H1 (cell line): Measurements from ENCODE around the gene ATG7. TPM values are rescaled to one million over a fixed set of nuclear protein-coding genes. Genes with fewer than 3 reads are reported as not detected.

Experiments
- CTCF ChIA-PET: fragments of 300-600 bp; sonication (Branson Sonifier 250); formaldehyde crosslinking; loops from one replicate; lab custom pipeline; 2021; ENCODE audit not compliant: partially characterized antibody; lab: Charles Lee
- POLR2A ChIA-PET: fragments of 300-600 bp; sonication (Branson Sonifier 250); formaldehyde crosslinking; loops from one replicate; lab custom pipeline; 2021; ENCODE audit warnings: inconsistent platforms; ENCODE audit not compliant: partially characterized antibody; lab: Charles Lee
- DNase-seq, 2 experiments: peaks; one replicate each; pipeline versions ENCODE4 v3.0.0 to v3.0.0-alpha.2; 2010 to 2022; ENCODE audit warnings: low spot score in 2 of 2, low read depth in 1 of 2, mixed read lengths in 1 of 2
- FAIRE-seq: peaks from 2 replicates; lab custom pipeline; 2011; peaks lifted over from hg19 to GRCh38; lab: Jason Lieb, UNC
- H2AFZ ChIP-seq: 2 replicates; pipeline ENCODE4 v1.8.1; 2012; ENCODE audit warnings: low read length, inconsistent platforms
- H2AK5ac ChIP-seq: 2 replicates; pipeline ENCODE4 v1.6.1; 2013; ENCODE audit warnings: low read depth, low read length
- H2BK120ac ChIP-seq: replicated peaks from 2 replicates; pipeline ENCODE3; 2013; ENCODE audit warnings: low read depth, low read length, inconsistent platforms
- H2BK12ac ChIP-seq: 2 replicates; pipeline ENCODE4 v1.6.1; 2013; ENCODE audit warnings: low read depth, low read length
- H2BK15ac ChIP-seq: 2 replicates; pipeline ENCODE4 v1.6.1; 2013; ENCODE audit warnings: low read length
- H2BK20ac ChIP-seq: 2 replicates; pipeline ENCODE4 v1.6.1; 2013; ENCODE audit warnings: low read length
- H2BK5ac ChIP-seq: 2 replicates; pipeline ENCODE4 v1.6.1; 2013; ENCODE audit warnings: low read depth, low read length
- H3K14ac ChIP-seq: 2 replicates; pipeline ENCODE4 v1.6.1; 2013; ENCODE audit warnings: inconsistent platforms; ENCODE audit not compliant: insufficient read length
- H3K18ac ChIP-seq: 2 replicates; pipeline ENCODE4 v1.6.1; 2013; ENCODE audit warnings: low read length; ENCODE audit errors: extremely low read depth
- H3K23ac ChIP-seq: 2 replicates; pipeline ENCODE4 v1.6.1; 2013; ENCODE audit warnings: inconsistent platforms; ENCODE audit not compliant: insufficient read length
- H3K23me2 ChIP-seq: 2 replicates; pipeline ENCODE4 v1.6.1; 2013; ENCODE audit warnings: low read depth, low read length
- H3K27ac ChIP-seq: 2 replicates; pipeline ENCODE4 v1.6.1; 2011; ENCODE audit warnings: low read depth, low read length, inconsistent platforms
- H3K27me3 ChIP-seq, 4 experiments: replicated peaks in 1 of 4; 1 replicate in 1 of 4; 2 replicates in 3 of 4; pipeline versions ENCODE4 v1.6.1 to v1.8.1; 2011 to 2013; ENCODE audit warnings: low read length in 3 of 4, mild to moderate bottlenecking in 3 of 4, inconsistent platforms in 2 of 4, mixed read lengths in 2 of 4, moderate library complexity in 1 of 4; ENCODE audit not compliant: control insufficient read depth in 3 of 4, insufficient read depth in 3 of 4; ENCODE audit errors: extremely low read depth in 1 of 4
- H3K36me3 ChIP-seq, 4 experiments: 2 replicates each; pipeline versions ENCODE4 v1.6.1 to v1.8.1; 2011 to 2013; ENCODE audit warnings: mild to moderate bottlenecking in 4 of 4, low read length in 3 of 4, moderate library complexity in 2 of 4, control low read depth in 1 of 4, inconsistent platforms in 1 of 4; ENCODE audit not compliant: insufficient read depth in 4 of 4, control insufficient read depth in 2 of 4
- H3K4ac ChIP-seq: replicated peaks from 2 replicates; pipeline ENCODE3; 2013; ENCODE audit warnings: low read length, low read depth, mixed read lengths, inconsistent platforms; ENCODE audit not compliant: insufficient read length
- H3K4me1 ChIP-seq, 4 experiments: replicated peaks in 1 of 4; 1 replicate in 1 of 4; 2 replicates in 3 of 4; pipeline versions ENCODE4 v1.6.1 to v1.8.1; 2011 to 2013; ENCODE audit warnings: low read length in 3 of 4, inconsistent platforms in 2 of 4, mixed read lengths in 1 of 4; ENCODE audit not compliant: insufficient read depth in 4 of 4, control insufficient read depth in 3 of 4
- H3K4me2 ChIP-seq, 2 experiments: 2 replicates each; pipeline versions ENCODE4 v1.6.1 to v1.8.1; 2011 to 2013; ENCODE audit warnings: low read depth in 2 of 2, low read length in 2 of 2, control low read depth in 1 of 2, inconsistent platforms in 1 of 2, mild to moderate bottlenecking in 1 of 2; ENCODE audit not compliant: insufficient read depth in 1 of 2
- H3K4me3 ChIP-seq, 4 experiments: fragments of 200-600, 300-600 bp in 1 of 4; sonication (generic), shearing (Covaris generic), sonication (Bioruptor Twin) in 1 of 4; 2 replicates each; pipeline versions ENCODE4 v1.5.1 to v1.8.1; 2011 to 2016; ENCODE audit warnings: low read length in 4 of 4, low read depth in 3 of 4, control low read depth in 2 of 4, inconsistent platforms in 2 of 4, mild to moderate bottlenecking in 2 of 4, mixed read lengths in 1 of 4, moderate library complexity in 1 of 4; ENCODE audit not compliant: insufficient read depth in 2 of 4; ENCODE audit errors: extremely low read depth in 1 of 4
- H3K56ac ChIP-seq: replicated peaks from 2 replicates; pipeline ENCODE3; 2013; ENCODE audit warnings: low read depth, mild to moderate bottlenecking, mixed read lengths, low read length, inconsistent platforms; ENCODE audit not compliant: insufficient read length
- H3K79me1 ChIP-seq: 2 replicates; pipeline ENCODE4 v1.6.1; 2013; ENCODE audit warnings: low read depth, low read length, control low read depth
- H3K79me2 ChIP-seq, 2 experiments: 2 replicates each; pipeline versions ENCODE4 v1.6.1 to v1.8.1; 2012 to 2013; ENCODE audit warnings: low read length in 2 of 2, mild to moderate bottlenecking in 2 of 2, inconsistent platforms in 1 of 2; ENCODE audit not compliant: insufficient read depth in 2 of 2, control insufficient read depth in 1 of 2
- H3K9ac ChIP-seq, 4 experiments: replicated peaks in 1 of 4; 1 replicate in 1 of 4; 2 replicates in 3 of 4; pipeline versions ENCODE4 v1.6.1 to v1.8.1; 2011 to 2013; ENCODE audit warnings: low read depth in 3 of 4, low read length in 3 of 4, control low read depth in 2 of 4, mild to moderate bottlenecking in 2 of 4, moderate library complexity in 2 of 4, inconsistent platforms in 1 of 4; ENCODE audit errors: extremely low read depth in 1 of 4
- H3K9me3 ChIP-seq, 2 experiments: 2 replicates each; pipeline versions ENCODE4 v1.6.1 to v1.8.1; 2012 to 2013; ENCODE audit warnings: mild to moderate bottlenecking in 2 of 2, moderate library complexity in 2 of 2, control low read depth in 1 of 2, inconsistent platforms in 1 of 2, low read depth in 1 of 2, low read length in 1 of 2, mixed read lengths in 1 of 2; ENCODE audit not compliant: insufficient read depth in 2 of 2
- H4K20me1 ChIP-seq, 2 experiments: replicated peaks in 1 of 2; 2 replicates each; pipeline versions ENCODE3 to v1.8.1; 2011 to 2013; ENCODE audit warnings: inconsistent platforms in 2 of 2, low read length in 2 of 2, mild to moderate bottlenecking in 1 of 2; ENCODE audit not compliant: insufficient read depth in 2 of 2, control insufficient read depth in 1 of 2
- H4K5ac ChIP-seq: 2 replicates; pipeline ENCODE4 v1.6.1; 2013; ENCODE audit warnings: low read length, low read depth, mixed read lengths, inconsistent platforms; ENCODE audit not compliant: insufficient read length
- H4K8ac ChIP-seq: 2 replicates; pipeline ENCODE4 v1.8.0; 2013; ENCODE audit warnings: mild to moderate bottlenecking, moderate library complexity, low read length, inconsistent platforms; ENCODE audit not compliant: insufficient read depth; ENCODE audit errors: extremely low read depth
- H4K91ac ChIP-seq: replicated peaks from 2 replicates; pipeline ENCODE3; 2013; ENCODE audit warnings: low read length, mixed read lengths, inconsistent platforms; ENCODE audit not compliant: insufficient read length
- BRCA1 ChIP-seq: IDR thresholded peaks from 2 replicates; pipeline ENCODE4 v1.6.1; 2012; ENCODE audit warnings: low read depth, low read length, improper control_type of control experiment
- CBX8 ChIP-seq: fragments of 300-800, 300-1000 bp; sonication (generic); IDR thresholded peaks from 2 replicates; pipeline ENCODE4 v1.7.1; 2016; ENCODE audit warnings: low read depth, low read length, borderline replicate concordance
- CTBP2 ChIP-seq: IDR thresholded peaks from 2 replicates; pipeline ENCODE4 v1.7.0; 2011; ENCODE audit warnings: borderline replicate concordance, mild to moderate bottlenecking, moderate library complexity, mixed read lengths, low read length; ENCODE audit not compliant: insufficient read depth, insufficient read length
- EGR1 ChIP-seq: IDR thresholded peaks from 2 replicates; pipeline ENCODE4 v1.6.1; 2011; ENCODE audit warnings: low read depth, low read length, borderline replicate concordance
- EZH2 ChIP-seq: fragments of 200-600 bp; sonication (generic); IDR thresholded peaks from 2 replicates; pipeline ENCODE4 v1.7.1; 2012; ENCODE audit warnings: low read depth, mild to moderate bottlenecking, moderate library complexity, low read length, inconsistent platforms; ENCODE audit not compliant: severe bottlenecking
- NANOG ChIP-seq: IDR thresholded peaks from 2 replicates; pipeline ENCODE4 v1.6.1; 2011; ENCODE audit warnings: low read length, low read depth, mild to moderate bottlenecking, inconsistent platforms; ENCODE audit not compliant: insufficient read depth, poor library complexity, severe bottlenecking
- POLR2A ChIP-seq, 2 experiments: IDR thresholded peaks; 1 replicate in 1 of 2; 2 replicates in 1 of 2; pipeline ENCODE4 v1.6.1; 2011; ENCODE audit warnings: low read depth in 2 of 2, low read length in 2 of 2, mild to moderate bottlenecking in 2 of 2; ENCODE audit errors: control extremely low read depth in 1 of 2
- RAD21 ChIP-seq, 2 experiments: IDR thresholded peaks in 1 of 2; conservative IDR thresholded peaks in 1 of 2; 2 replicates each; pipeline ENCODE4 v1.6.1; 2011; ENCODE audit warnings: low read depth in 2 of 2, low read length in 2 of 2, improper control_type of control experiment in 1 of 2, inconsistent platforms in 1 of 2, mild to moderate bottlenecking in 1 of 2, moderate library complexity in 1 of 2
- RXRA ChIP-seq: IDR thresholded peaks from 2 replicates; pipeline ENCODE4 v1.6.1; 2011; ENCODE audit warnings: low read depth, mild to moderate bottlenecking, low read length, moderate library complexity; ENCODE audit not compliant: insufficient read depth
- SP1 ChIP-seq: IDR thresholded peaks from 2 replicates; pipeline ENCODE4 v1.6.1; 2011; ENCODE audit warnings: low read depth, low read length
- SRF ChIP-seq: IDR thresholded peaks from 2 replicates; pipeline ENCODE4 v1.6.1; 2011; ENCODE audit warnings: mild to moderate bottlenecking, low read depth, low read length, moderate library complexity
- TBP ChIP-seq: IDR thresholded peaks from 2 replicates; pipeline ENCODE4 v1.6.1; 2011; ENCODE audit warnings: low read depth, low read length, improper control_type of control experiment
- WGBS, 2 experiments: shearing (Covaris generic) in 1 of 2; methylation state at CpG; one replicate each; pipeline versions ENCODE4 v1.1.6 to v1.1.7; 2013 to 2015; ENCODE audit warnings: low lambda C conversion rate in 2 of 2, mixed read lengths in 2 of 2, inconsistent platforms in 1 of 2, low coverage in 1 of 2, missing lambda C conversion rate in 1 of 2; ENCODE audit not compliant: insufficient replicate concordance in 2 of 2, insufficient coverage in 1 of 2, insufficient read length in 1 of 2; ENCODE audit errors: extremely low coverage in 1 of 2, missing lambda C conversion rate in 1 of 2; 5-methylcytosine and 5-hydroxymethylcytosine counted together
- polyA plus RNA-seq, 7 experiments: library from polyadenylated mRNA; depleted of rRNA in 3 of 7; stranded (reverse) in 5 of 7; unstranded in 2 of 7; fragments of >200 nt in 5 of 7; fragments of 200-250 nt in 2 of 7; gene quantifications; 1 replicate in 5 of 7; 2 replicates in 1 of 7; 4 replicates in 1 of 7; pipeline versions ENCODE4 v1.2.1 to v1.2.3, GENCODE V29; 2011 to 2013; ENCODE audit warnings: missing spikeins in 2 of 7, mixed read lengths in 2 of 7
- total RNA-seq: library from RNA; stranded (reverse); fragmentation: NEBNext Ultra II Directional; extraction: Animal tissue kit (Norgen Biotek cat#: 25700); gene quantifications from 2 replicates; pipeline ENCODE4 v1.2.1, GENCODE V29; 2021

ATG7 gene
- total and polyA plus RNA-seq, 2 of the 8 experiments (the other 6 are each of a cell fraction or from before 2014, with no cell fraction given), result 15.0 to 19.1 TPM

- no peak for FAIRE-seq
- no peak overlapping the region for H3K4ac ChIP-seq
- H3K4me3 ChIP-seq, result no peak overlapping the region
- no peaks in the 10 kb centered on the region; a peak in 2 of 8 replicates for H3K36me3 ChIP-seq
- no peaks in the 10 kb centered on the region for H3K23me2 ChIP-seq
- H4K5ac ChIP-seq, result no peak overlapping the region
- no peaks in the 10 kb centered on the region for H3K27me3 ChIP-seq
- H2BK20ac ChIP-seq, result no peak overlapping the region
- no peak overlapping the region for H2BK120ac ChIP-seq
- H2BK12ac ChIP-seq, result no peak overlapping the region
- H3K4me2 ChIP-seq, result no peak overlapping the region
- H4K91ac ChIP-seq, result no peak overlapping the region
- no peaks in the 10 kb centered on the region for H3K79me2 ChIP-seq
- TF ChIP-seq RXRA (no peak), CBX8 (no peak), EZH2 (no peak), TBP (no peak), POLR2A (IDR thresholded peaks at IDR 0.05; ENCODE audit: control extremely low read depth in 1 of 2, low read depth in 2 of 2, low read length in 2 of 2) (no peak), SRF (no peak), NANOG (no peak), CTBP2 (no peak), BRCA1 (no peak), EGR1 (no peak), RAD21 (IDR thresholded peaks at IDR 0.05 in 1 of 2, conservative IDR thresholded peaks at IDR 0.05 in 1 of 2; ENCODE audit: low read depth in 2 of 2, low read length in 2 of 2) (no peak), SP1 (no peak)
- H3K9ac ChIP-seq, result no peak overlapping the region
- no peak overlapping the region for H2BK15ac ChIP-seq
- no peaks in the 10 kb centered on the region for H3K79me1 ChIP-seq
- H4K20me1 ChIP-seq, result peaks cover 0 to 3% of the 10 kb centered on the region in 2 experiments
- H4K8ac ChIP-seq, result no peak overlapping the region
- CTCF ChIA-PET, result interaction anchor here (0.8 to 2.5 kb wide), 4 partner anchors 12 to 35 kb away, joined by 3 to 13 read pairs (median 4); no protein-coding TSS in a partner anchor
- POLR2A ChIA-PET, result no interaction called here
- no peak overlapping the region for H3K27ac ChIP-seq
- 88% methylated on average over 2 of the region's 2 CpGs; no CpG with 5 or more reads in 1 of the 2 experiments for WGBS, 2 experiments
- no peaks in the 10 kb centered on the region for H3K9me3 ChIP-seq
- no peak overlapping the region for H3K18ac ChIP-seq
- no peak overlapping the region for H3K23ac ChIP-seq
- no peak overlapping the region for H3K14ac ChIP-seq
- H2AFZ ChIP-seq, result no peak overlapping the region
- no peak overlapping the region for H3K56ac ChIP-seq
- H3K4me1 ChIP-seq, result no peaks in the 10 kb centered on the region
- H2BK5ac ChIP-seq, result no peak overlapping the region
- DNase-seq, result no peak
- no peak overlapping the region for H2AK5ac ChIP-seq
Measured at GRCh38 chr3:11350374-11350773, 78.2 kb downstream of the ATG7 start.
